Epidermal melanocyte (primary cell): ENCODE measurements around the gene MED26.
"Not testable (repeated sequence)": the region's sequence is repeated elsewhere in the genome, so short reads cannot be mapped to it uniquely, and the experiment has no call there.

ENCODE experiments used
- DNase-seq: peaks from one replicate; pipeline ENCODE4 v3.0.0; 2011; ENCODE audit warnings: low spot score; ENCODE audit not compliant: insufficient read length

Gene MED26

GRCh38 chr19:16575861-16576689 lies 51.9 kb downstream of the MED26 start:
- no peak for DNase-seq

DNA sequence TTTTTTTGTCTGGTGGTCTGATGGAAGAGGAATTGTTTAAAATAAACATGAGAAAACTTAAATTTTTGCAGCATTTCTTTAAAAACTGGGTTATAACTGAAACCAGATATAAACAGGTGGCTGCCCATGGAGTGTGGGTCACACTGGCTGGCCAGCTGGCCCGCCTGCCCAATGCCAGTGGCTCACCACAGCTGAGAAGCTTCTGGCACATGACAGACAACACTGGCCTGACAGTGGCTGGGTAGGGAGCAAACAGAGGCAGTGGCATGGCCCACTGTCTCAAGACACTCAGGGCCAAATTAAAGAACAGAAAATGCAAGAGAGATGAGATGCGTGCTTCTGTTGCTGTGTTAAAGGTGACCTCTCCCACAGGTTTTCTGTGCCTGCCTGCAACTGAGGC lies 52.7 kb downstream of the MED26 start:
- no peak for DNase-seq

DNA sequence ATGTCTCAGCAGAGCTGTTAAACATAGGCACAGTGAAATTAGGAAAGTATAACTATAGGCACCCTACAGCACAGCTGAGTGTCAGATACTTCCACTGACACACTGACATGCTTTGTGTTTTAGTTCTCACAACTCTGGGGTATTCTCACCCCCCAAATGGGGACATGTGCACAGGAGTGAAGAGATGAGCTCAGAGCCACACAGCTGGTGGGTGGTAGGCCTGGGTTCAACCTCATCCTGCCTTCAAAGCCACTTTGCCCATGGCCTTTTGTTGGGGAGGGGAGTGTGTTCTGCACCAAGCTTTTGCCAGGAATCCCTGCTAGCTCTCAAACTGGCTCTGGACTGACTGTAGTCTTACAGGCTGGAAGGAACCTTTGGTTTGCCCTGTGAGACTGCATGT lies 54.1 kb downstream of the MED26 start:
- no peak for DNase-seq

DNA sequence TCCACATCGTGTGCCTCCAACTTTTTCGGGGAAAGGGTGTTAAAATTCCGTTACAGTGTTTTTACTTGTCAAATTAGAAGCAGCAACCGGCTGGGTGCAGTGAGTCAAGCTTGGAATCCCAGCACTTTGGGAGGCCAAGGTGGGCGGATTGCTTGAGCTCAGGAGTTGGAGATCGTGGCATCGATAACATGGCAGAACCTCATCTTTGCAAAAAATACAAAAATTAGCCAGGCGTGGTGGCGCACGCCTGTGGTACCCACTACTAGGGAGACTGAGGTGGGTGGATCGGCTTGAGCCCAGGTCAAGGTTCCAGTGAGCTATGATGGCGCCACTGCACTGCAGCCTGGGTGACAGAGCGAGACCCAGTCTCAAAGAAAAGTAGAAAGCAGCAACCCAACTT lies 54.7 kb downstream of the MED26 start:
- DNase-seq: no peak

GRCh38 chr19:16572332-16573211 lies 55.4 kb downstream of the MED26 start, which contains the start of gene SLC35E1:
SLC35E1 (minus strand) TSS chr19:16572415; CDS start chr19:16572364, 51 bp downstream.
- peak; percentile 100 for DNase-seq

GRCh38 chr19:16571822-16572331 lies 56.1 kb downstream of the MED26 start:
- peak; percentile 53 for DNase-seq

DNA sequence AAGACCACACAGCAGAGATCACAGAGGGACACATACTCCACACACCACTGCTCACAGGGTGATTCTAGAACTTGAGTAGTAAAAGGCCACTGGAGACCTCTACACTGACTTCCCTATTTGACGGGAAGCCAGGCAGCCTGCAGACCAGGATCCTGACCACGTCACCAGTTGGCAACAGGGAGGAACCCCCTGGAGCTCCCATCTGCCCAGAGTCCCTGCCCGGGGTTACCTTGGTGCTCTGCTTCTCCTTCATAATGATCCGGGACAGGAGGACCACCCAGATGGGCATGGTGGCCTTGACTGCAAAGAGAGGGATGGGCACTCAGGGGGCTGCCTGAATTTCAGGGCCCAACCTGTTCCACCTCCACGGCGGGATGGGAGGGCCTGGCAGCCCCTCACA lies 56.7 kb downstream of the MED26 start:
- DNase-seq: no peak

DNA sequence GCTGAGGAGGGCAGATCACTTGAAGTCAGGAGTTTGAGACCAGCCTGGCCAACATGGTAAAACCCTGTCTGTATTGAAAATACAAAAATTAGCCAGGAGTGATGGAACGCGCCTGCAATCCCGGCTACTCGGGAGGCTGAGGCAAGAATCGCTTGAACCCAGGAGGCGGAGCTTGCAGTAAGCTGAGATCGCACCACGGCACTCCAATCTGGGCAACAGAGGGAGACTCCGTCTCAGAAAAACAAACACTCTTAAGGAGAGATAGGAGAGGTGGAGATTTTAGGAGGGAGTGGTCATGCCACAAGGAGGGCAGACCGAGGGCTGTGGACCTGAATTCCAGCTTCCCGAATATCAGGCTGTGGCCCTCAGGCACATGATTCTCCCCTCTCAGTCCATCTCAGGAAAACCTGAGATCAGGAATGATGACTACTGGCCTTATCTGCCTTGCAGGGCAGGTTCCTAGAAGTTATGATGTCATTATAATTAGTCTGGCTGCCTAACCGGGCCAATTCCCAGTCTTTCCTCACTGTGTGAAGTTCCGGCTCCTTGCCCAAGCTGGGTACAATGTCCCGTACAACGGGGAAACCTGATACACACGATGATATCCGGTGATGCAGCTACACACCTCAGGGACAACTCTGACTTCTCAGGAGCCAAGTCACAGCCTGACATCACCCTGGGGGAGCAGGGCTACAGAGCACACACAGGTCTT lies 58.2 kb downstream of the MED26 start:
- no peak for DNase-seq

DNA sequence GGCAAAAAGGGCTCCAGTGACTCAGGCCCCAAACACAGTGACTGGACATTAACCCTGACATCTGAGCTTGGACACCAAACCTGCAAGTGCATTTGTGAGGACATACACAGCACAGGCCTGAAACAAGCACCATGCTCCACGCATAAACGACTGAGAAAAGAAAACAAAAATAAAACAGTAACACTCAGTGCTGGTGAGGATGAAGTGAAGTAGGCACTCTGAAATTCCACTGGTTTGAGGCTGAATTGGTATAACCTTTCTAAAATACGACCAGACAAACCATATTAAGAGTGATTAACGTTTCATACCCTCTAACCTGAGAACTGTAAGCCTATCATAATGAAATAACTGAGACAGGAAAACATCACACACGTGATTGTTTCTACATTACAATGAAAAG lies 61.3 kb downstream of the MED26 start:
- no peak for DNase-seq

DNA sequence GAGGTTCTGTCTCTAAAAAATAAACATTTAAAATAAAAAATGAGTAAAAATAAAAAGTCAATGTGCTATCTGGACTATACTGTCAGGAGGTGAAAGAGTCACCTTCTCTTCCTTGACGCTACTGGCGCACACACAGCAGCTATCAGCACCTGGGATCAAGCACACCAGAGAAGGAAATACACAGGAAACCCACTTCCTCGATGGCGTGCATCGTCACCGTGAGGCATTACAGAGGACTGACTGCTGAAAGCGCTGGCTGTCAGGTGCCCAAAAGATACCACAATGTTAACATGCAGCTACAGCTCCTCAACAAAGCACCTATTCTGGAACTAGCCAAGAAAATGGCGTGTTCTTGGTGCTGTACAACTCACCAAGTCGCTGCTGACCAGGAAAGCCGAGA lies 61.8 kb downstream of the MED26 start:
- DNase-seq: no peak

- no peak for DNase-seq
Measured at GRCh38 chr19:16564842-16565241, 63.2 kb downstream of the MED26 start.

- no peak for DNase-seq
Measured at GRCh38 chr19:16562608-16563025, 65.4 kb downstream of the MED26 start.

DNA sequence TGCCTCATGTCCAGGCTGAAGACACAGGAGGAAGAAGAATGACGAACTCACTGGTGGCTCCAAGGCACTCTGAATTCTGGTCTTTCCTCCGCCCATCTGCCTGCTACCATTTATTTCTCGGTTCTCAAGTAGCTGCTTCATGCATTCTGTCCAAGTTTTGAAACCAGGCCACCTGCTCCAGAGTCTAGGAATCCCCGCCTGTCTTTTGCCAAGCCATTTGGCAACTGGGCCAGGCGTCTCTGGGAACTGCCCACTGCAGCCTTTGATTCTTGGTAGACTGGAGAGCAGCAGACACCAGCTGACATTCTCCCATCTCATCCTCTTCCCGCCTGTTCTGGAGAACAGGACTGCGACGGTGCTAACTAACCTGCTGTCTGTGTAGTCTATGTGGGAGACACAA lies 66.6 kb downstream of the MED26 start:
- no peak for DNase-seq

- no peak for DNase-seq
Measured at GRCh38 chr19:16559780-16560276, 68.2 kb downstream of the MED26 start.

- no peak for DNase-seq
Measured at GRCh38 chr19:16554776-16555175, 73.2 kb downstream of the MED26 start.

DNA sequence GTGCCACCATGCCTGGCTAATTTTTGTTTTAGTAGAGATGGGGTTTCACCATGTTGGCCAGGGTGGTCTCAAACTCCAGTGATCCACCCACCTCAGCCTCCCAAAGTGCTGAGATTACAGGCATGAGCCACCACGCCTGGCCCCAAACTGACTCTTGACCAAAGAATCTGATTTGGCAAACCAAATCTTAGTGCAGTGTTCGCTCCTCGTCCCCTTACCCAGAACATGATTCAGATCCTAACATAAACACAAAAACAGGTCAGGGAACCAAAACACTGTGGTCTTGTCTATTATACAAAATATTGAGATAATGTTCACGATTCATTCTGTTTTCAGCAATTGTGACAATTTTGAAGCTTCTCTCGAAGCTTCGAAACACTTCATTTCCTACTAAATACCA lies 76.1 kb downstream of the MED26 start:
- DNase-seq: not testable (repeated sequence)

DNA sequence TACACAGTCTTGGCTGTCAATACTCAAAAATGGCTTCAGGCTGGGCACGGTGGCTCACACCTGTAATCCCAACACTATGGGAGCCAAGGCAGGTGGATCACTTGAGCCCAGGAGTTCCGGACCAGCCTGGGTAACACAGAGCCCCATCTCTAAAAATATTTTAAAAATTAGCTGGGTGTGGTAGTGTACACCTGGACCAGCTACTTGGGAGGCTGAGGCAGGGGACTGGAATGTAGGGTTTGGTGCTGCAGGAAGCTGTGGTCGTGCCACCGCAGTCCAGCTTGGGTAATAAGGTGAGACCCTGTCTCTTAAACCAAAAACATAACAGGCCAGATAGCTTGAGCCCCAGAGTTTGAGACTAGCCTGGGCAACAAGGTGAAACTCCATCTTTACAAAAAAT lies 79.0 kb downstream of the MED26 start:
- DNase-seq: no peak

DNA sequence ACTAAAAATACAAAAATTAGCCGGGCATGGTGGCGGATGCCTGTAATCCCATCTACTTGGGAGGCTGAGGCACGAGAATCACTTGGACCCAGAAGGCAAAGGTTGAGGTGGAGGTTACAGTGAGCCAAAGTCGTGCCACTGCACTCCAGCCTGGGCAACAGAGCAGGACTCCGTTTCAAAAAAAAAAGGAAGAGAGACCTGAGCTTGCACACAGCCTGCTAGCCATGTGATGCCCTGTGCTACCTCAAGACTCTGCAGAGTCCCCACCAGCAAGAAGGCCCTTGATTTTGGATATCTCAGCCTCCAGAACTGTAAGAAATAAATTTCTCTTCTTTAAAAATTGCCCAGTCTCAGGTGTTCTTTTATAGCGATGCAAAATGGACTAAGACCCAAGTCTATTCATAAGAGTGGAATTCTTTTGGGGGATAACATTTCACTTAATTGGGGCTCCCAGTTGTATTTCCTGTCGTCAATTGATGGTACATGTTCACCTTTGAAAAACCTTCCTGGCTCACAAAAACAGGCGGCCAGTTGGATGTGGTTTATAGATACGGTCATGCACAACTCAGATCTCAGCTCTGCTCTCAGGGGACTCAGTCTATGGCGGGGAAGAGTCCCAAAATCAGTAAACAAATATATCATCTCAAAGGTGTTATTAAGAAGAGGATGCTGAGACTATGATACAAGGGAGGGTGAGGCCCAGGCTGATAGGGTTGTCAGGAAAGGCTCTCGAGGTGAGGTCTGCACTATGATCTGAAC lies 83.4 kb downstream of the MED26 start:
- DNase-seq: no peak

DNA sequence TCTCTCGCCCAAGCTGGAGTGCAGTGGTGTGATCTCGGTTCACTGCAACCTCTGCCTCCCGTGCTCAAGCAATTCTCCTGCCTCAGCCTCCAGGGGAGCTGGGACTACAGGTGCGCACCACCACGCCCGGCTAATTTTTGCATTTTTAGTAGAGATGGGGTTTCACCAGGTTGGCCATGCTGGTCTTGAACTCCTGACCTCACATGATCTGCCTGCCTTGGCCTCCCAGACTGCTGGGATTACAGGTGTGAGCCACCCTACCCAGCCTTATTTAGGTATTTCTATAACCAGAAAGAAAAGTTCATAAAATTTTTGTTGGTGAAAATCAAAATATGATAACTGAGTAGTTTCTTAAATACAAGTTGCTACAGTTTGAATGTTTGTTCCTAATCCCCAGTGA lies 84.3 kb downstream of the MED26 start:
- not testable (repeated sequence) for DNase-seq

DNA sequence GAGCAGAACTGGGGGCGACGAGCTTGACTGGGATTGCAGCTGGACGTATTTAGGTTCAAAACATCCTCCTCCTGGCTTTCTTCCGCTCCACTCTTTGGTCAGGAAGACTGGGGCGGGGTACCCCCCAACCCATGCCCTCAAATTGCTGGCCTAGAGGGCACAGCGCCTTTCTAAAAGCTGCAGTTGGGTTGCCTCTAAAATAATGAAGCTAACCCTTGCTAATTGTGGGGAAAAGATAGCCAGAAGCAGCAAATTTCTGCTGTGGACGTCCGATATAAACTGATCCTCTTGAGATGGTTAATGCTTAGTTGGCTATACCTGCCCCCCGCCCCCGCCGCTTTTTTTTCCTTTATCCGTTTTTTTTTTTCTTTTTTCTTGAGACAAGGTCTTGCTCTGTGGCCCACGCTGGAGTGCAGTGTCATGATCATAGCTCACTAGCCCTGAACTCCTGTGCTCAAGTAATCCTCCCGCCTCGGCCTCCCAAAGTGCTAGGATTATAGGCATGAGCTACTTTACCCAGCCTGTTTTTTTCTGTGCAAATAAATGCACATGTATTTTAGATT lies 85.0 kb downstream of the MED26 start:
- no peak for DNase-seq
